ENCODE results near the gene ISG20. TPM values are rescaled to one million over a fixed set of nuclear protein-coding genes. Genes with fewer than 3 reads are reported as not detected.

Gene ISG20
- total and polyA plus RNA-seq, 2 donors (not counting 3 experiments of a cell fraction or from before 2014, with no cell fraction given), result 6.4 to 7.5 TPM

DNA sequence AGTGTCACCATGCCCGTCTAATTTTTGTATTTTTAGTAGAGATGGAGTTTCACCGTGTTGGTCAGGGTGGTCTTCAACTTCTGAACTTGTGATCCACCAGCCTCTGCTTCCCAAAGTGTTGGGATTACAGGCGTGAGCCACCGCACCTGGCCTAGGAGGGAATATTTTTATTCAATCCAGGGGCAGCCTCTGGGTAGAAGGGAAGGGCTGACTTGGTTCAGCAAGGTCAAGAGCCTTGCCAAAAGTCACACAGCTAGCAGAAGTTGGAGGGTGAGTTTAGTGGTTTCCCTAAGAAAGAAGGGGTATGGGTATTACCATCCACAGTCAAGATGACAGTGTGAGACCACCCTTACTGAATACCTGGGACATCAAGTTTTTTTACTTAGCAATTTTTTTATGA lies 22.6 kb upstream of the ISG20 start:
- H3K27me3 ChIP-seq (ENCODE audit: control insufficient read depth in 2 of 2, insufficient read depth in 2 of 2, low read length in 2 of 2), result no peaks in the 10 kb centered on the region
- POLR2A ChIA-PET, result no interaction called here
- no peak overlapping the region for H3K9ac ChIP-seq (replicated peaks; ENCODE audit: extremely low read depth, insufficient read depth, low read length)
- no peak overlapping the region for H3K4me2 ChIP-seq (ENCODE audit: insufficient read depth, low read length)
- H4K20me1 ChIP-seq (replicated peaks; ENCODE audit: control insufficient read depth, extremely low read depth, insufficient read depth, low read length), result no peaks in the 10 kb centered on the region
- H3K4me1 ChIP-seq (ENCODE audit: control insufficient read depth, extremely low read depth, insufficient read depth, low read length), result peaks cover 7% of the 10 kb centered on the region
- CTCF ChIA-PET, result interaction anchor here (1.1 to 2.1 kb wide), 3 partner anchors 8 to 149 kb away, joined by 3 to 6 read pairs (median 6); partner anchors contain the start of genes ISG20, MRPL46 and MRPS11
- FAIRE-seq (no peak), DNase-seq (ENCODE audit: low read depth, low spot score) (no peak)
- H3K27ac ChIP-seq (ENCODE audit: insufficient read depth, low read depth, low read length), result no peak overlapping the region
- H2AFZ ChIP-seq (ENCODE audit: low read depth, low read length), result no peak overlapping the region
- H3K79me2 ChIP-seq (ENCODE audit: control insufficient read depth, insufficient read depth, low read length), result peaks cover under 1% of the 10 kb centered on the region
- H3K36me3 ChIP-seq (ENCODE audit: control insufficient read depth in 2 of 2, extremely low read depth in 1 of 2, insufficient read depth in 2 of 2, low read length in 2 of 2), result no peaks in the 10 kb centered on the region
- no TSS peak for BruUV-seq (replicated peaks)
- no peaks in the 10 kb centered on the region for H3K9me3 ChIP-seq (replicated peaks; ENCODE audit: control insufficient read depth, insufficient read depth, low read length)
- no peak overlapping the region for H3K4me3 ChIP-seq (replicated peaks in 1 of 3; ENCODE audit: insufficient read depth in 1 of 3, low read depth in 1 of 3, low read length in 3 of 3)
- dilution Hi-C loops (cut with MboI; ENCODE audit: extremely low pct_ligation_motif_present, low sequenced_read_pairs) (no loop called here), intact Hi-C loops (cut with micrococcal nuclease) (no loop called here)
- TF ChIP-seq POLR2AphosphoS5 (IDR thresholded peaks at IDR 0.05; ENCODE audit: insufficient read depth, low read depth, low read length) (no peak), CTCF (IDR thresholded peaks at IDR 0.05; ENCODE audit: extremely low read depth in 1 of 2, insufficient read depth in 1 of 2, low read depth in 1 of 2, low read length in 2 of 2) (no peak), MYC (IDR thresholded peaks at IDR 0.05; ENCODE audit: low read depth, low read length) (no peak), EZH2 (IDR thresholded peaks at IDR 0.05; ENCODE audit: borderline replicate concordance, low read depth, low read length, severe bottlenecking) (no peak), POLR2A (IDR thresholded peaks at IDR 0.05; ENCODE audit: low read depth, low read length) (no peak), GATA2 (IDR thresholded peaks at IDR 0.05; ENCODE audit: insufficient read depth, insufficient read length, low read depth, low read length) (no peak), MAX (IDR thresholded peaks at IDR 0.05; ENCODE audit: insufficient read depth, insufficient read length) (no peak), JUN (IDR thresholded peaks at IDR 0.05; ENCODE audit: borderline replicate concordance, insufficient read depth, insufficient read length, low read depth) (no peak), FOS (IDR thresholded peaks at IDR 0.05; ENCODE audit: borderline replicate concordance, insufficient read depth, low read length) (no peak)
- no peaks in the 10 kb centered on the region for H3K9me1 ChIP-seq (replicated peaks; ENCODE audit: control insufficient read depth, extremely low read depth, insufficient read depth, low read length)

Data from endothelial cell of umbilical vein (primary cell).